IMR-90 (cell line): ENCODE results near the gene BCL2L15.

Experiments used
- CEBPB ChIP-seq: IDR thresholded peaks from 2 replicates; pipeline ENCODE4 v1.6.1; 2012; ENCODE audit warnings: low read depth, low read length, improper control_type of control experiment
- CTCF ChIP-seq: conservative IDR thresholded peaks from 2 replicates; pipeline ENCODE4 v1.5.1; 2012; ENCODE audit warnings: mild to moderate bottlenecking, low read depth, low read length, improper control_type of control experiment
- POLR2A ChIP-seq: IDR thresholded peaks from 2 replicates; pipeline ENCODE4 v1.6.1; 2012; ENCODE audit warnings: mild to moderate bottlenecking, low read depth, low read length
- USF2 ChIP-seq: fragments of 150-350 bp; IDR thresholded peaks from 2 replicates; pipeline ENCODE4 v1.6.1; 2017; ENCODE audit warnings: mild to moderate bottlenecking, antibody characterized with exemption, low read length, low read depth

- TF ChIP-seq CTCF (no peak), USF2 (no peak), CEBPB (no peak), POLR2A (no peak)
Observed at GRCh38 chr1:113901191-113901590, 13.8 kb upstream of the BCL2L15 start.
